KMS-11 (cell line): ENCODE measurements around the gene MAP2K5.

Source experiments
- H2AFZ ChIP-seq: fragments of 200-600 bp; sonication (generic); 2 replicates; pipeline ENCODE4 v1.6.1; 2016; ENCODE audit warnings: antibody characterized with exemption, mixed run types, low read depth
- H3K27ac ChIP-seq: fragments of 200-600 bp; sonication (generic); 2 replicates; pipeline ENCODE4 v1.6.1; 2016; ENCODE audit warnings: mild to moderate bottlenecking, mixed run types
- H3K27me3 ChIP-seq: fragments of 200-600 bp; sonication (generic); 2 replicates; pipeline ENCODE4 v1.6.1; 2017; ENCODE audit warnings: mild to moderate bottlenecking, low read depth, mixed run types, moderate library complexity; ENCODE audit not compliant: insufficient read depth
- H3K36me3 ChIP-seq: fragments of 200-600 bp; sonication (generic); 2 replicates; pipeline ENCODE4 v1.6.1; 2017; ENCODE audit warnings: mild to moderate bottlenecking, mixed run types; ENCODE audit not compliant: insufficient read depth
- H3K4me1 ChIP-seq: fragments of 200-600 bp; sonication (generic); 2 replicates; pipeline ENCODE4 v1.6.1; 2016; ENCODE audit warnings: mild to moderate bottlenecking, low read depth, mixed run types; ENCODE audit not compliant: poor library complexity, severe bottlenecking
- H3K4me2 ChIP-seq: fragments of 200-600 bp; sonication (generic); 2 replicates; pipeline ENCODE4 v1.7.0; 2016; ENCODE audit warnings: mild to moderate bottlenecking, mixed run types
- H3K4me3 ChIP-seq: fragments of 200-600 bp; sonication (generic); IDR thresholded peaks from 2 replicates; pipeline ENCODE4 v1.6.1; 2017; ENCODE audit warnings: low read depth, low read length, mixed read lengths; ENCODE audit not compliant: insufficient read depth
- H3K79me2 ChIP-seq: fragments of 200-600 bp; sonication (generic); 2 replicates; pipeline ENCODE4 v1.6.1; 2016; ENCODE audit warnings: low read depth, mixed run types; ENCODE audit not compliant: insufficient read depth
- H3K9ac ChIP-seq: fragments of 200-600 bp; sonication (generic); 2 replicates; pipeline ENCODE4 v1.6.1; 2016; ENCODE audit warnings: mild to moderate bottlenecking, mixed run types
- H4K20me1 ChIP-seq: fragments of 200-600 bp; sonication (generic); 2 replicates; pipeline ENCODE4 v1.6.1; 2016; ENCODE audit warnings: mild to moderate bottlenecking, mixed run types; ENCODE audit not compliant: insufficient read depth
- TF ChIP-seq, protein P1 (sequence below): fragments of 200-600 bp; sonication (generic); conservative IDR thresholded peaks from 2 replicates; pipeline ENCODE4 v1.6.1; 2017; ENCODE audit warnings: low read depth, mild to moderate bottlenecking, antibody characterized with exemption, low read length, moderate library complexity, mixed read lengths

Gene MAP2K5

DNA sequence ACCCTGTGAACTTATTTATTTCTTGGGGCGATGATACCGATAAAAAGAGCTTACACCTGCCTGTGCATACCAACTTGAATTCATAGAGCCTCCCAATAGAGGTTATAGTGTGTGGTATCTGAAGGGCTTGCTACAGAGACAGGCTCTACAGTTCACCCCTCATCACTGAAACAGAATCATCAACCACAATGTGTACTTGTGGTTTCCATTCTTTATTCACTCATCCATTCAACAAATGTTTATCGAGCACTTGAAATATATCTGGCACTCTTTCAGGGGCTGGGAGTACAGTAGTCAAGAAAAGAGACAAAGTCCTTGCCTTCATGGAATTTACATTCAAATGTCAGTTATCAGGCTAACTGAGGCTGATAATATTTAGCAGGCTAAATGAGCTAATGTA lies 148.4 kb downstream of the MAP2K5 start:
- Histone ChIP-seq H3K4me2 (peak overlapping the region; percentile 26; the same call in 1 of the 2 replicates), H3K27ac (no peak overlapping the region), H4K20me1 (no peaks in the 10 kb centered on the region), H3K79me2 (no peaks in the 10 kb centered on the region), H3K36me3 (no peaks in the 10 kb centered on the region), H3K4me3 (no peak overlapping the region), H3K27me3 (no peaks in the 10 kb centered on the region), H3K9ac (no peak overlapping the region), H2AFZ (no peak overlapping the region), H3K4me1 (peaks cover 29% of the 10 kb centered on the region)
- TF ChIP-seq, protein P1, sequence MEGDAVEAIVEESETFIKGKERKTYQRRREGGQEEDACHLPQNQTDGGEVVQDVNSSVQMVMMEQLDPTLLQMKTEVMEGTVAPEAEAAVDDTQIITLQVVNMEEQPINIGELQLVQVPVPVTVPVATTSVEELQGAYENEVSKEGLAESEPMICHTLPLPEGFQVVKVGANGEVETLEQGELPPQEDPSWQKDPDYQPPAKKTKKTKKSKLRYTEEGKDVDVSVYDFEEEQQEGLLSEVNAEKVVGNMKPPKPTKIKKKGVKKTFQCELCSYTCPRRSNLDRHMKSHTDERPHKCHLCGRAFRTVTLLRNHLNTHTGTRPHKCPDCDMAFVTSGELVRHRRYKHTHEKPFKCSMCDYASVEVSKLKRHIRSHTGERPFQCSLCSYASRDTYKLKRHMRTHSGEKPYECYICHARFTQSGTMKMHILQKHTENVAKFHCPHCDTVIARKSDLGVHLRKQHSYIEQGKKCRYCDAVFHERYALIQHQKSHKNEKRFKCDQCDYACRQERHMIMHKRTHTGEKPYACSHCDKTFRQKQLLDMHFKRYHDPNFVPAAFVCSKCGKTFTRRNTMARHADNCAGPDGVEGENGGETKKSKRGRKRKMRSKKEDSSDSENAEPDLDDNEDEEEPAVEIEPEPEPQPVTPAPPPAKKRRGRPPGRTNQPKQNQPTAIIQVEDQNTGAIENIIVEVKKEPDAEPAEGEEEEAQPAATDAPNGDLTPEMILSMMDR, result no peak

DNA sequence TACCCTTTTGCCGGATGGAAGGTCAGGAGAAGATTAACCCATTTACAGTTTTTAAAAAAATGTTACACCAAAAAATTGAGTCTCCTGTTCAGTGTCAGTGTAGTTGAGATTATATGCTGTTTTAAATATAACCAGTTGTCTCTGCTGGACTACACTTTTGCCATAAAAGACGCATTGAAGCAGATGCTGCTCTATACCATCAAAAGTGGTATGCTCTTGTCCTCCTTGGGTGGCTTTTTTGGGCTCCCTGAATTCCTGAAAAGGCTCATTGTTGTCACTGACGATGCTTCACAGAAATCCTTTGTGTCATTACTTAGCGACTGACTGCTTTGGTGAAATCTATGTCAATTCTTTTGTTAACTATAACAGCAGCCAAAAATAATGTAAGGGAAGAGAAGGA lies 148.9 kb downstream of the MAP2K5 start:
- Histone ChIP-seq H2AFZ (no peak overlapping the region), H3K36me3 (no peaks in the 10 kb centered on the region), H3K9ac (no peak overlapping the region), H4K20me1 (no peaks in the 10 kb centered on the region), H3K4me2 (peak overlapping the region; percentile 26; the same call in 1 of the 2 replicates), H3K79me2 (no peaks in the 10 kb centered on the region), H3K4me1 (peaks cover 33% of the 10 kb centered on the region), H3K27ac (no peak overlapping the region), H3K4me3 (no peak overlapping the region), H3K27me3 (no peaks in the 10 kb centered on the region)
- TF ChIP-seq, protein P1, result no peak

DNA sequence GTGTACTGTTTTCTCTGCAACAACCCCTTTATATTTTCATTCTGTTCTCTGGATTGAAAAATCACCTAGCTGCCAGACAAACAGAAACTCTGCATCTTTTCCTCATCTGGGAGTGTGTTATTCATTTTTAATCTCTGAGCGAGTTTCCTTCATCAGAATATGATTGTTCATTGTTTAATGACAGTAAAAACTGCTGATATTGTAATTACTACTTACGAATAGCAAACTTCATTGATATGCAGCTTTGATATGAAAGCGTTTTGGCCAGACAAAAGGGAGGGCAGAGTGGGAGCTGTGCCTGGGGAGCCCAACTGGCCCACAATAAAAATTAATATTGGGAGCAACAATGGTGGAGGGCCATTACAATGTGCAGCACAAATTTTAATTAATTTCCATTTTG lies 150.1 kb downstream of the MAP2K5 start:
- no peak overlapping the region for H3K27ac ChIP-seq

DNA sequence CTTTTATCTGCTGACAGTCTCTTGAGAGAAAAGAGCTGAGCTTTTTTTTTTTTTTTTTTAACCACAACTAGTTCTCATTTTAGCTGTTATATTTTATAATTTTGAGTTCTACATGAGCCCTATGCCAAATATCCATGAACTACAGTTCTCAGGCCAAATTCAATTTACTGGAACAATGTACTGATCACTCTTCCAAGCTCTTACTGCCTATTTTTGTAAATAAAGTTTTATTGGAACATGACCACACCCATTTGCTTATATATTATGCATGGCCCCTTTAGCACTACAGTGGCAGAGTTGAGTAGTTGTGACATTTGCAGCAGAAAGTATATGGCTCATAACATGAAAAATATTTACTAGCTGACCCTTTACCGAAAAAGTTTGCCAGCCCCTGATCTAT lies 153.6 kb downstream of the MAP2K5 start:
- Histone ChIP-seq H3K4me3 (no peak overlapping the region), H4K20me1 (no peaks in the 10 kb centered on the region), H3K27ac (no peak overlapping the region), H3K4me2 (no peak overlapping the region), H3K4me1 (peaks cover 20% of the 10 kb centered on the region), H3K9ac (no peak overlapping the region), H3K27me3 (no peaks in the 10 kb centered on the region), H3K36me3 (no peaks in the 10 kb centered on the region), H3K79me2 (no peaks in the 10 kb centered on the region), H2AFZ (no peak overlapping the region)
- TF ChIP-seq, protein P1, result no peak

More for the DNA sequence above, 150.1 kb downstream of the MAP2K5 start:
- Histone ChIP-seq H3K9ac (no peak overlapping the region), H2AFZ (no peak overlapping the region), H3K79me2 (no peaks in the 10 kb centered on the region), H3K36me3 (no peaks in the 10 kb centered on the region), H3K27me3 (no peaks in the 10 kb centered on the region), H4K20me1 (no peaks in the 10 kb centered on the region), H3K4me2 (no peak overlapping the region), H3K4me3 (no peak overlapping the region), H3K4me1 (peaks cover 33% of the 10 kb centered on the region)
- TF ChIP-seq, protein P1, result no peak

DNA sequence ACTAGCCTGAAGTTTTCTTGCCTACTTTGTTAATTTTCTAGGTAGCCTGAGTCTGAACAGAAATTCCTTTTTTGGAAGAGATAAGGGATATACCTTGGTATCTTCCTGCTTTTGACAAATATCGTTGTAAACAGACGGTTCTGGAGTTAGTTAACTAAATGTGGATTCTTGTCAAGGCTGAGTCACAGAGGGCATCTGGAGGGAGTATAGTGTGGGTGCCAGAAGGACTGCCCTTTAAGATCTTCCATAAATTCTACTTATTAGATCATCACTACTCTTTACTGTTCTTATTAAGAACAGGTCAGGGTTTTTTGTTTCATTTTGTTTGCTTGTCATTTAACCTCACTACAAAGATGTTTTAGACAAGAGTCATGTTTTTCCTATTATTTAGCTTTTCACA lies 157.5 kb downstream of the MAP2K5 start:
- H2AFZ ChIP-seq, result no peak overlapping the region
- H3K4me3 ChIP-seq, result no peak overlapping the region
- TF ChIP-seq, protein P1, result no peak
- no peaks in the 10 kb centered on the region for H3K36me3 ChIP-seq
- H3K9ac ChIP-seq, result no peak overlapping the region
- no peak overlapping the region for H3K27ac ChIP-seq
- H3K4me1 ChIP-seq, result peaks cover 9% of the 10 kb centered on the region
- no peaks in the 10 kb centered on the region for H3K27me3 ChIP-seq
- no peaks in the 10 kb centered on the region for H4K20me1 ChIP-seq
- no peak overlapping the region for H3K4me2 ChIP-seq
- H3K79me2 ChIP-seq, result no peaks in the 10 kb centered on the region
